Muscle of back (tissue), 11 donors: Measurements from ENCODE around the gene TNFRSF1B. TPM values are rescaled to one million over a fixed set of nuclear protein-coding genes. Genes with fewer than 3 reads are reported as not detected.
A peak's percentile ranks its signal among the peaks of the same experiment; 100 is the strongest.
"Not testable (repeated sequence)": the region's sequence is repeated elsewhere in the genome, so short reads cannot be mapped to it uniquely, and the experiment has no call there.

Source experiments
- DNase-seq, 3 donors: peaks; one replicate each; pipeline versions ENCODE4 v3.0.0 to v3.0.0-alpha.2; 2013
- polyA plus RNA-seq, 10 donors: library from polyadenylated mRNA; unstranded; fragments of 120-200 nt; gene quantifications; one replicate each; pipeline ENCODE4 v1.2.1, GENCODE V29; 2013; ENCODE audit not compliant: insufficient read length in 10 of 10

The TNFRSF1B gene
- polyA plus RNA-seq, 10 donors: 10.5 to 18.2 (median 12.4) TPM

GRCh38 chr1:12215118-12215961, 48.5 kb downstream of the TNFRSF1B start:
- no peak for DNase-seq

GRCh38 chr1:12219800-12220199, 53.0 kb downstream of the TNFRSF1B start:
- no peak for DNase-seq

GRCh38 chr1:12220890-12221289, 54.1 kb downstream of the TNFRSF1B start:
- no peak for DNase-seq

GRCh38 chr1:12222700-12223099, 55.9 kb downstream of the TNFRSF1B start:
- not testable (repeated sequence) for DNase-seq

GRCh38 chr1:12224092-12224491, 57.3 kb downstream of the TNFRSF1B start:
- not testable (repeated sequence) for DNase-seq

GRCh38 chr1:12228979-12229378, 62.2 kb downstream of the TNFRSF1B start:
- DNase-seq: no peak

GRCh38 chr1:12229386-12229834, 62.6 kb downstream of the TNFRSF1B start:
- no peak for DNase-seq

GRCh38 chr1:12229835-12230548, 63.2 kb downstream of the TNFRSF1B start, which contains the start of gene VPS13D:
Gene VPS13D, plus strand, starts transcription at chr1:12230030. Its CDS starts 4,237 bp downstream, at chr1:12234267.
- peak; percentile 75 to 89 (median 87) for DNase-seq

- DNase-seq: peak; percentile 16 to 54 (median 38)
Observed at GRCh38 chr1:12230549-12231275, 63.9 kb downstream of the TNFRSF1B start.

GRCh38 chr1:12231276-12231595, 64.4 kb downstream of the TNFRSF1B start:
- DNase-seq: no peak

GRCh38 chr1:12232221-12232620, 65.4 kb downstream of the TNFRSF1B start:
- DNase-seq: no peak

GRCh38 chr1:12244078-12244477, 77.3 kb downstream of the TNFRSF1B start:
- DNase-seq: no peak

GRCh38 chr1:12244585-12244984, 77.8 kb downstream of the TNFRSF1B start:
- no peak for DNase-seq

- no peak for DNase-seq
Observed at GRCh38 chr1:12245116-12245515, 78.3 kb downstream of the TNFRSF1B start.

GRCh38 chr1:12245733-12246132, 78.9 kb downstream of the TNFRSF1B start:
- DNase-seq: no peak

- DNase-seq: no peak
Observed at GRCh38 chr1:12246584-12246983, 79.8 kb downstream of the TNFRSF1B start.

GRCh38 chr1:12249181-12249580, 82.4 kb downstream of the TNFRSF1B start:
- no peak for DNase-seq

GRCh38 chr1:12249748-12250147, 83.0 kb downstream of the TNFRSF1B start:
- DNase-seq: no peak

- no peak for DNase-seq
Observed at GRCh38 chr1:12251442-12251841, 84.7 kb downstream of the TNFRSF1B start.

- DNase-seq: no peak
Observed at GRCh38 chr1:12255913-12256312, 89.1 kb downstream of the TNFRSF1B start.

GRCh38 chr1:12258272-12258671, 91.5 kb downstream of the TNFRSF1B start:
- DNase-seq: no peak
